Osteoblast (primary cell): Measurements from ENCODE around the gene ARL16. TPM values are rescaled to one million over a fixed set of nuclear protein-coding genes. Genes with fewer than 3 reads are reported as not detected.

Experiments used
- DNase-seq: peaks from one replicate; pipeline ENCODE4 v3.0.0; 2011; ENCODE audit warnings: low spot score, mixed read lengths; ENCODE audit not compliant: insufficient read length; ENCODE audit errors: missing footprints
- H2AFZ ChIP-seq: 2 replicates; pipeline ENCODE4 v1.6.0; 2011; ENCODE audit warnings: mild to moderate bottlenecking, low read length
- H3K27ac ChIP-seq: 2 replicates; pipeline ENCODE4 v1.5.1; 2011; ENCODE audit warnings: mild to moderate bottlenecking, low read depth, low read length, moderate library complexity
- H3K27me3 ChIP-seq: 2 replicates; pipeline ENCODE4 v1.6.0; 2012; ENCODE audit warnings: mild to moderate bottlenecking, control low read depth, inconsistent platforms, low read length, moderate library complexity; ENCODE audit not compliant: insufficient read depth
- H3K36me3 ChIP-seq: 2 replicates; pipeline ENCODE4 v1.5.1; 2011; ENCODE audit warnings: mild to moderate bottlenecking, low read length, control low read depth, moderate library complexity; ENCODE audit not compliant: insufficient read depth
- H3K4me1 ChIP-seq: 2 replicates; pipeline ENCODE4 v1.5.1; 2011; ENCODE audit warnings: mild to moderate bottlenecking, low read length, control low read depth, moderate library complexity; ENCODE audit not compliant: insufficient read depth
- H3K4me2 ChIP-seq: 2 replicates; pipeline ENCODE4 v1.6.0; 2011; ENCODE audit warnings: mild to moderate bottlenecking, low read length; ENCODE audit not compliant: insufficient read depth
- H3K4me3 ChIP-seq: fragments of 200-600 bp; sonication (generic); 3 replicates; pipeline ENCODE4 v1.5.1; 2012; ENCODE audit warnings: mild to moderate bottlenecking, low read length, inconsistent platforms; ENCODE audit not compliant: insufficient read depth
- H3K79me2 ChIP-seq: 2 replicates; pipeline ENCODE4 v1.6.0; 2012; ENCODE audit warnings: mild to moderate bottlenecking, low read length, control low read depth, inconsistent platforms; ENCODE audit not compliant: insufficient read depth
- H3K9me3 ChIP-seq: 2 replicates; pipeline ENCODE4 v1.5.1; 2011; ENCODE audit warnings: low read depth, low read length, control low read depth
- H4K20me1 ChIP-seq: 2 replicates; pipeline ENCODE4 v1.6.0; 2012; ENCODE audit warnings: mild to moderate bottlenecking, low read length, control low read depth; ENCODE audit not compliant: insufficient read depth
- total RNA-seq: library from RNA; depleted of rRNA; stranded (reverse); fragments of >200 nt; gene quantifications from 2 replicates; pipeline ENCODE4 v1.2.3, GENCODE V29; 2012
- TF ChIP-seq, protein P1 (sequence below): IDR thresholded peaks from 2 replicates; pipeline ENCODE4 v1.5.1; 2011; ENCODE audit warnings: mild to moderate bottlenecking, low read depth, low read length, moderate library complexity; ENCODE audit errors: extremely low read depth

The ARL16 gene
- total RNA-seq, 1 donor, result 26.1 TPM

DNA sequence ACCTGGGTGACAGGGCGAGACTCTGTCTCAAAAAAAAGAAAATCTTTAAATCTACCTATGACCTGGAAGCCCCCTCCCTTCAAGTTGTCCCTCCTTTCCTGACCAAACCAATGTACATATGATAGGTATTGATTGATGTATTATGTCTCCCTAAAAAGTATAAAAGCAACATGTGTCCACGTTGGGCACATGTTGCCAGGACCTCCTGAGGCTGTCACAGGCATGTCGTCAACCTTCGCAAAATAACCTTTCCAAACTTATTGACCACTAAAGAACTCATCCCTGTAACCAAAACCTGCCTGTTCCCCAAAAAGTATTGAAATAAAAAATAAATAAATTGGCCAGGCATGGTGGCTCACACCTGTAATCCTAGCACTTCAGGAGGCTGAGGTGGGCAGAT is 21.6 kb downstream of the ARL16 start:
- Histone ChIP-seq H3K4me2 (no peak overlapping the region), H3K27me3 (no peaks in the 10 kb centered on the region), H2AFZ (no peak overlapping the region), H3K9me3 (no peaks in the 10 kb centered on the region), H3K4me3 (no peak overlapping the region), H3K27ac (no peak overlapping the region), H3K79me2 (peaks cover 18% of the 10 kb centered on the region), H4K20me1 (no peaks in the 10 kb centered on the region), H3K36me3 (peaks cover 10% of the 10 kb centered on the region), H3K4me1 (peaks cover 8% of the 10 kb centered on the region)
- no peak for DNase-seq
- TF ChIP-seq, protein P1, sequence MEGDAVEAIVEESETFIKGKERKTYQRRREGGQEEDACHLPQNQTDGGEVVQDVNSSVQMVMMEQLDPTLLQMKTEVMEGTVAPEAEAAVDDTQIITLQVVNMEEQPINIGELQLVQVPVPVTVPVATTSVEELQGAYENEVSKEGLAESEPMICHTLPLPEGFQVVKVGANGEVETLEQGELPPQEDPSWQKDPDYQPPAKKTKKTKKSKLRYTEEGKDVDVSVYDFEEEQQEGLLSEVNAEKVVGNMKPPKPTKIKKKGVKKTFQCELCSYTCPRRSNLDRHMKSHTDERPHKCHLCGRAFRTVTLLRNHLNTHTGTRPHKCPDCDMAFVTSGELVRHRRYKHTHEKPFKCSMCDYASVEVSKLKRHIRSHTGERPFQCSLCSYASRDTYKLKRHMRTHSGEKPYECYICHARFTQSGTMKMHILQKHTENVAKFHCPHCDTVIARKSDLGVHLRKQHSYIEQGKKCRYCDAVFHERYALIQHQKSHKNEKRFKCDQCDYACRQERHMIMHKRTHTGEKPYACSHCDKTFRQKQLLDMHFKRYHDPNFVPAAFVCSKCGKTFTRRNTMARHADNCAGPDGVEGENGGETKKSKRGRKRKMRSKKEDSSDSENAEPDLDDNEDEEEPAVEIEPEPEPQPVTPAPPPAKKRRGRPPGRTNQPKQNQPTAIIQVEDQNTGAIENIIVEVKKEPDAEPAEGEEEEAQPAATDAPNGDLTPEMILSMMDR, result no peak

DNA sequence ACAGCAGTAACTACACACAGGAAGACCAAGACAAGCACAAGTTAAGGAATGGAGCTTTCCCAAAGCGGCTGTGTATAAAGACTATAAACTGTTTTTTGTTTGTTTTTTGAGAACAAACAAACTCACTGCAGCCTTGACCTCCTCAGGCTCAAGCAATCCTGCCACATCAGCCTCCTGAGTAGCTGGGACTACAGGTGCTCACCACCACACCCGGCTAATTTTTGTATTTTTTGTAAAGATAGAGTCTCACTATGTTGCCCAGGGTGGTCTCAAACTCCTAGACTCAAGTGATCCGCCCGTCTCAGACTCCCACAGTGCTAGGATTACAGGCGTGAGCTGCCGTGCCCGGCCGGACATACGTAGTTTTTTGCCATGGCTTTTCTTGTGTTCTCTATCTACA is 23.2 kb downstream of the ARL16 start:
- H2AFZ ChIP-seq, result no peak overlapping the region
- TF ChIP-seq, protein P1, result no peak
- H3K4me1 ChIP-seq, result peaks cover 2% of the 10 kb centered on the region
- H3K4me2 ChIP-seq, result no peak overlapping the region
- DNase-seq, result no peak
- no peaks in the 10 kb centered on the region for H3K9me3 ChIP-seq
- H3K27me3 ChIP-seq, result no peaks in the 10 kb centered on the region
- peaks cover 10% of the 10 kb centered on the region for H3K36me3 ChIP-seq
- no peak overlapping the region for H3K27ac ChIP-seq
- peaks cover 5% of the 10 kb centered on the region for H3K79me2 ChIP-seq
- H3K4me3 ChIP-seq, result no peak overlapping the region
- H4K20me1 ChIP-seq, result no peaks in the 10 kb centered on the region

DNA sequence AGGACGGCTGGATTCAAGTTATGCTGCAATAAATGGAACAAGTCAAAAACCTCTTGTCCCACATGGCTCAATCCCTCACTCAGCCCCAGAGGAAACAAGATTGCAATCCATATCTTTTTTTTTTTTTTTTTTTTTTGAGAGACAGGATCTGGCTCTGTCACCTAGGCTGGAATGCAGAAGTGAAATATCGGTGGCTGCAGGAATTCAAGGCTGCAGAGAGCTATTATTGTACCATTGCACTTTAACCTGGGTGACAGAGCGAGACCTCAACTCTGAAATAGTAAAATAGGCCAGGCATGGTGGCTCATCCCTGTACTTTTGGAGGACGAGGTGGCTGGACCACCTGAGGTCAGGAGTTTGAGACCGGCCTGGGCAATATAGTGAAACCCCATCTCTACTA is 24.6 kb downstream of the ARL16 start:
- Histone ChIP-seq H3K9me3 (no peaks in the 10 kb centered on the region), H3K36me3 (peaks cover 1% of the 10 kb centered on the region)

DNA sequence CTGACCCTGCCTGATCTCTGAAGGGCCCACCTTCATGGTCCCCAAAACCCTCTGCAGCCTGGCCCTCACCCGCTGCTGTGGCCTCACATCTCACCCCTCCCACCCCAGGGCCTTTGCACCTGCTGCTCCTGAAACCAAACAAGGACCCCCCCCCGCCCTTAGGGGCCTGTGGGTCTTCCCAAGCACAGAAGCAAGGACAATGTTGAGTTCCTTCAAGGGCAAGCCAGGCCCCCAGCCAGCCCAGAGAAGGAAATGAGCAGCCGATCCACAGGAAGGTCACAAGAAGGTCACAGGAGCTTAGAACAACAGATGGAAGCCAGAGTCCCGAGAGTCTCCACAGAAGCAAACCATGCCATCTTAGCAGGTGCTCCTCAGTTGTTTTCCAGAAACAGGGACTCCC is 26.8 kb downstream of the ARL16 start:
- no peak overlapping the region for H3K4me3 ChIP-seq
- H3K4me2 ChIP-seq, result no peak overlapping the region
- H3K4me1 ChIP-seq, result no peaks in the 10 kb centered on the region
- H3K79me2 ChIP-seq, result no peaks in the 10 kb centered on the region
- no peaks in the 10 kb centered on the region for H3K27me3 ChIP-seq
- H3K9me3 ChIP-seq, result no peaks in the 10 kb centered on the region
- H3K27ac ChIP-seq, result no peak overlapping the region
- peak; percentile 62 for DNase-seq
- no peak overlapping the region for H2AFZ ChIP-seq
- H4K20me1 ChIP-seq, result no peaks in the 10 kb centered on the region
- TF ChIP-seq, protein P1, result no peak
- no peaks in the 10 kb centered on the region for H3K36me3 ChIP-seq

More for the DNA sequence above, 24.6 kb downstream of the ARL16 start:
- peak; percentile 66 for DNase-seq
- no peak overlapping the region for H3K27ac ChIP-seq
- H3K4me3 ChIP-seq, result no peak overlapping the region
- TF ChIP-seq, protein P1, result no peak
- no peak overlapping the region for H2AFZ ChIP-seq
- H3K27me3 ChIP-seq, result no peaks in the 10 kb centered on the region
- H3K4me2 ChIP-seq, result no peak overlapping the region
- no peaks in the 10 kb centered on the region for H3K79me2 ChIP-seq
- H3K4me1 ChIP-seq, result no peaks in the 10 kb centered on the region
- H4K20me1 ChIP-seq, result no peaks in the 10 kb centered on the region
